OCI-LY1 (cell line): ENCODE measurements around the gene DMRTC2.

Experiments used
- EZH2 ChIP-seq: fragments of 200-600 bp; sonication (generic), shearing (Covaris generic); IDR thresholded peaks from 2 replicates; pipeline ENCODE4 v1.8.0; 2017; ENCODE audit warnings: borderline replicate concordance, mixed run types, mild to moderate bottlenecking, antibody characterized with exemption, low read length, moderate library complexity, mixed read lengths
- TF ChIP-seq, protein P1 (sequence below): fragments of 200-600 bp; sonication (generic), shearing (Covaris generic); IDR thresholded peaks from 2 replicates; pipeline ENCODE4 v1.5.1; 2017; ENCODE audit warnings: mild to moderate bottlenecking, antibody characterized with exemption, low read length, moderate library complexity, mixed read lengths

DNA sequence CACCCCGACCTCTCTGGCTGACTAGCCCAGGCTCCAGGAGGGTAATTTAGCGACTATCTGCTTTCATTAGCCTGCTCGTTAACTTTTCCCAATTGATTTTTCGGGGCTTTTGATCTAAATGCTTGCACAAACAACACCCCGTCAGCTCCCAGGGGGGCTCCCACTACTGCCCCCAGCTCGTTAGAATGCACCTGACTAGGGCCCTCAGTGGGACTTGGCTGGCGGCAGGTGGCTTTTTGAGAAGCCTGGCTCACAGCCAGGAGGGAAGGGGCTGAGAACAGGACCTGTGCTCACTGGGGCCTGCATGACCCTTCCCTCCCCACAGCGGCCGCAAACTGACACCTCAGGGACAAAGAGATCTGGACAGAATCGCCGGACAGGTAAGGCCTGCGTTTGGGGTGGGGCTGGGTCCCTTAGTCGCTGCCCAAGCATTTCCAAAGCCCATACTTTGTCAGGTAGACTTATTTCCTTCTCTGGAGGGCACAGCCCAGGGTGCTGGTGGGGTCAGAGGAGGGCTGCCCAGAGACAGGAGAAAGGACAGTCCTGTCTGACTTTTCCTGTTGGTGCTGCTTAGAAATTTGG, 24.6 kb downstream of the DMRTC2 start:
- no peak for TF ChIP-seq EZH2
- TF ChIP-seq, protein P1, sequence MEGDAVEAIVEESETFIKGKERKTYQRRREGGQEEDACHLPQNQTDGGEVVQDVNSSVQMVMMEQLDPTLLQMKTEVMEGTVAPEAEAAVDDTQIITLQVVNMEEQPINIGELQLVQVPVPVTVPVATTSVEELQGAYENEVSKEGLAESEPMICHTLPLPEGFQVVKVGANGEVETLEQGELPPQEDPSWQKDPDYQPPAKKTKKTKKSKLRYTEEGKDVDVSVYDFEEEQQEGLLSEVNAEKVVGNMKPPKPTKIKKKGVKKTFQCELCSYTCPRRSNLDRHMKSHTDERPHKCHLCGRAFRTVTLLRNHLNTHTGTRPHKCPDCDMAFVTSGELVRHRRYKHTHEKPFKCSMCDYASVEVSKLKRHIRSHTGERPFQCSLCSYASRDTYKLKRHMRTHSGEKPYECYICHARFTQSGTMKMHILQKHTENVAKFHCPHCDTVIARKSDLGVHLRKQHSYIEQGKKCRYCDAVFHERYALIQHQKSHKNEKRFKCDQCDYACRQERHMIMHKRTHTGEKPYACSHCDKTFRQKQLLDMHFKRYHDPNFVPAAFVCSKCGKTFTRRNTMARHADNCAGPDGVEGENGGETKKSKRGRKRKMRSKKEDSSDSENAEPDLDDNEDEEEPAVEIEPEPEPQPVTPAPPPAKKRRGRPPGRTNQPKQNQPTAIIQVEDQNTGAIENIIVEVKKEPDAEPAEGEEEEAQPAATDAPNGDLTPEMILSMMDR = no peak
